HUDEP-2 (cell line): ENCODE measurements around the gene DUOX2.
"Not testable (repeated sequence)": the region's sequence is repeated elsewhere in the genome, so short reads cannot be mapped to it uniquely, and the experiment has no call there.

Experiments used
- DNase-seq, 76 experiments: peaks; one replicate each; lab custom pipeline; 2025; ENCODE audit not compliant: unreplicated experiment in 76 of 76; lab: John Stamatoyannopoulos, UW

DUOX2 gene

GRCh38 chr15:45077391-45077790 is 36.6 kb downstream of the DUOX2 start:
- DNase-seq: peak in 12 of 76 experiments; percentile 1 to 25 (median 10)

GRCh38 chr15:45075440-45076320 is 38.3 kb downstream of the DUOX2 start:
- not testable (repeated sequence) for DNase-seq

GRCh38 chr15:45073602-45074001 is 40.4 kb downstream of the DUOX2 start:
- DNase-seq: not testable (repeated sequence)

GRCh38 chr15:45069942-45070360 is 44.0 kb downstream of the DUOX2 start:
- not testable (repeated sequence) for DNase-seq

GRCh38 chr15:45064386-45064785 is 49.6 kb downstream of the DUOX2 start:
- DNase-seq: no peak

- not testable (repeated sequence) for DNase-seq
Measured at GRCh38 chr15:45062301-45062700, 51.7 kb downstream of the DUOX2 start.

- DNase-seq: not testable (repeated sequence)
Measured at GRCh38 chr15:45058690-45059675, 55.0 kb downstream of the DUOX2 start.

- DNase-seq: not testable (repeated sequence)
Measured at GRCh38 chr15:45052676-45053075, 61.3 kb downstream of the DUOX2 start.

- DNase-seq: no peak
Measured at GRCh38 chr15:45050587-45050986, 63.4 kb downstream of the DUOX2 start.

GRCh38 chr15:45048794-45049631 is 65.0 kb downstream of the DUOX2 start:
- DNase-seq: peak; percentile 14 to 94 (median 76)

- not testable (repeated sequence) for DNase-seq
Measured at GRCh38 chr15:45048449-45048793, 65.6 kb downstream of the DUOX2 start.

GRCh38 chr15:45044270-45044669 is 69.7 kb downstream of the DUOX2 start:
- DNase-seq: not testable (repeated sequence)

GRCh38 chr15:45042859-45043258 is 71.1 kb downstream of the DUOX2 start:
- DNase-seq: not testable (repeated sequence)
